Smooth muscle cell of trachea (primary cell): Measurements from ENCODE around the gene CMTM3. TPM values are rescaled to one million over a fixed set of nuclear protein-coding genes. Genes with fewer than 3 reads are reported as not detected.

Source experiments
- total RNA-seq: library from RNA; depleted of rRNA; stranded (reverse); fragments of >200 nt; gene quantifications from 2 replicates; pipeline ENCODE4 v1.2.1, GENCODE V29; 2014

Gene CMTM3
- 7.1 and 12.2 TPM in 2 replicates for total RNA-seq

GRCh38 chr16:66604376-66605176 is at the start of gene CMTM3:
Gene CMTM3, plus strand, starts transcription at chr16:66604704. Its CDS starts 102 bp downstream, at chr16:66604806.

GRCh38 chr16:66566051-66566901 is 38.2 kb upstream of the CMTM3 start, which contains the start of gene CMTM1:
Gene CMTM1, plus strand, starts transcription at chr16:66566439. Its CDS starts 75 bp downstream, at chr16:66566514.

GRCh38 chr16:66578651-66579531 is 25.6 kb upstream of the CMTM3 start, which contains the start of gene CMTM2:
Gene CMTM2, plus strand, starts transcription at chr16:66579463. Its CDS starts 145 bp downstream, at chr16:66579608.

Other genes starting within 250 kb of the CMTM3 start
- 1.5 TPM in 1 of 2 replicates, not detected in the other for gene CDH5, start 238.0 kb upstream of the CMTM3 start, total RNA-seq
- gene BEAN1, start 177.4 kb upstream of the CMTM3 start, total RNA-seq: not detected in 2 replicates
- gene TK2, start 54.6 kb upstream of the CMTM3 start, total RNA-seq: 54.0 and 69.5 TPM in 2 replicates
- 27.6 and 56.9 TPM in 2 replicates for gene CKLF, start 52.1 kb upstream of the CMTM3 start, total RNA-seq
- gene CMTM1, start 38.3 kb upstream of the CMTM3 start, total RNA-seq: 0.44 and 2.0 TPM in 2 replicates
- not detected in 2 replicates for gene CMTM2, start 25.2 kb upstream of the CMTM3 start, total RNA-seq
- gene CMTM4, start 92.0 kb downstream of the CMTM3 start, total RNA-seq: 7.7 and 8.9 TPM in 2 replicates
- gene DYNC1LI2, start 146.9 kb downstream of the CMTM3 start, total RNA-seq: 179 and 194 TPM in 2 replicates
- not detected in 2 replicates for gene TERB1, start 196.9 kb downstream of the CMTM3 start, total RNA-seq
- gene NAE1, start 226.3 kb downstream of the CMTM3 start, total RNA-seq: 53.1 and 78.5 TPM in 2 replicates
- not detected in 2 replicates for gene CA7, start 239.7 kb downstream of the CMTM3 start, total RNA-seq